ENCODE results near the gene OR52R1. TPM values are rescaled to one million over a fixed set of nuclear protein-coding genes. Genes with fewer than 3 reads are reported as not detected.

Gene OR52R1
- total and polyA plus RNA-seq, 10 of the 15 experiments (the other 5 are each of a cell fraction or from before 2014, with no cell fraction given), result not detected

GRCh38 chr11:4830346-4830745, 26.2 kb upstream of the OR52R1 start (continued):
- no peak for TF ChIP-seq REST (IDR thresholded peaks at IDR 0.05; ENCODE audit: low read depth, low read length)
- no peak for TF ChIP-seq MEF2A (IDR thresholded peaks at IDR 0.05; ENCODE audit: insufficient read depth, low read depth, low read length)
- no peak for TF ChIP-seq NFIC (IDR thresholded peaks at IDR 0.05; ENCODE audit: low read depth, low read length)

GRCh38 chr11:4826425-4826824, 22.2 kb upstream of the OR52R1 start:
- ChIA-PET SMC1A (ENCODE audit: uncharacterized antibody, unreplicated experiment) (interaction anchor here (0.6 to 1.7 kb wide), 4 partner anchors 8 to 1461 kb away, joined by 3 to 19 read pairs (median 4); partner anchors contain the start of gene OR51D1), CTCF (interaction anchor here (1.0 to 2.2 kb wide), 4 partner anchors 186 to 639 kb away, joined by 3 to 24 read pairs (median 4); partner anchors contain the start of gene OR51D1), RAD21 (ENCODE audit: unreplicated experiment) (interaction anchor here (2.6 kb wide), 1 partner anchor 190 kb away, joined by 21 read pairs; the partner anchor contains the start of gene OR51D1), POLR2A (no interaction called here)
- H3K9ac ChIP-seq (ENCODE audit: control insufficient read depth, insufficient read depth, low read length), result no peak overlapping the region
- H3K36me3 ChIP-seq (ENCODE audit: control insufficient read depth in 2 of 2, insufficient read depth in 2 of 2, low read length in 1 of 2), result no peaks in the 10 kb centered on the region
- ATAC-seq (no peak), FAIRE-seq (no peak), DNase-seq (ENCODE audit: low read depth, low spot score) (no peak)
- BruUV-seq (replicated peaks), result no TSS peak
- no peaks in the 10 kb centered on the region for H3K27me3 ChIP-seq (replicated peaks in 1 of 2; ENCODE audit: control insufficient read depth in 2 of 2, insufficient read depth in 2 of 2, low read length in 1 of 2)
- H3K4me3 ChIP-seq, result no peak overlapping the region
- H3K4me2 ChIP-seq (ENCODE audit: control insufficient read depth, insufficient read depth), result no peak overlapping the region
- no peaks in the 10 kb centered on the region for H4K20me1 ChIP-seq (ENCODE audit: control insufficient read depth, insufficient read depth)
- in situ Hi-C loops (cut with MboI) (loop anchor here (5.0 kb wide), 1 partner anchor 189 kb away; the partner anchor contains the start of gene OR51D1), intact Hi-C loops (cut with micrococcal nuclease; ENCODE audit: unreplicated experiment) (loop anchor here (2.0 kb wide), 1 partner anchor 190 kb away; the partner anchor contains the start of gene OR51D1)
- no peak overlapping the region for H3K27ac ChIP-seq (ENCODE audit: control insufficient read depth, insufficient read depth)
- no peaks in the 10 kb centered on the region for H3K79me2 ChIP-seq (ENCODE audit: control insufficient read depth, insufficient read depth, low read length)
- no peaks in the 10 kb centered on the region for H3K9me3 ChIP-seq (replicated peaks; ENCODE audit: control insufficient read depth, insufficient read depth, low read length)
- H3K4me1 ChIP-seq (ENCODE audit: control insufficient read depth, insufficient read depth, low read length), result no peaks in the 10 kb centered on the region
- TF ChIP-seq RAD21 (IDR thresholded peaks at IDR 0.05; ENCODE audit: insufficient read depth, low read depth, low read length), result peak; percentile 42; the same call in 1 of the 2 replicates
- TF ChIP-seq MLLT1 (IDR thresholded peaks at IDR 0.05), result no peak
- TF ChIP-seq NFYB (IDR thresholded peaks at IDR 0.05; ENCODE audit: insufficient read depth, low read depth, low read length), result no peak
- peak in 2 of 3 experiments; percentile 35 to 40; a peak in 3 of 6 replicates for TF ChIP-seq CTCF (IDR thresholded peaks at IDR 0.05 in 2 of 3, conservative IDR thresholded peaks at IDR 0.05 in 1 of 3; ENCODE audit: control insufficient read depth in 2 of 3, extremely low read depth in 1 of 3, insufficient read depth in 1 of 3, low read depth in 3 of 3, low read length in 3 of 3)
- TF ChIP-seq SMC3 (IDR thresholded peaks at IDR 0.05; ENCODE audit: borderline replicate concordance, low read length), result peak; percentile 30; the same call in 1 of the 2 replicates
- no peak overlapping the region for H2AFZ ChIP-seq (ENCODE audit: control insufficient read depth, low read depth, low read length)
